HG03066 (cell line): Measurements from ENCODE around the gene GAREM1.

ENCODE experiments used
- ATAC-seq: cut with Tn5 transposase; IDR thresholded peaks from one replicate; pipeline ENCODE4 v1.9.1; 2021; ENCODE audit warnings: low read depth; ENCODE audit not compliant: unreplicated experiment

The GAREM1 gene

GRCh38 chr18:32216390-32216789, 254.3 kb downstream of the GAREM1 start:
- ATAC-seq = no peak

DNA sequence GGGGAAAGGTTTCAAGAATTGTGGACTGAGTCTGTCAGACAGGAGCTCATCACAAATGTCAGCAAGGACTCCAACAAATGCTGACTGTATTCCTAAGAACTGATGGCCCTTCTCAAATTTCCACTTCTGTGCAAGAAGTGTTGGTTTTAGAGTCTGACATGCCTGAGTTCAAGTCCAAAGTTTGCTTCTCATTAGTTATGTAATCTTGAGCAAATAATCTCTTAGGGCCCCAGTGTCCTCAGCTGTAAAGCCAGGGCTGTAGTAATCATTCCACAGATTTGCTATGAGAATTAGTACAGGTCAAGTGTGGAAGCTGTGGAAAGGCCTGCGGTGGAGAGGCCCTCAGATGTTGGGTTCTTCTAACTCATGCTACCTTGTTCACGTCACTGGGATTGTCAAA, 257.0 kb downstream of the GAREM1 start:
- ATAC-seq = no peak
